ENCODE results near the gene AQP5.
A peak's percentile ranks its signal among the peaks of the same experiment; 100 is the strongest.

Gene AQP5

DNA sequence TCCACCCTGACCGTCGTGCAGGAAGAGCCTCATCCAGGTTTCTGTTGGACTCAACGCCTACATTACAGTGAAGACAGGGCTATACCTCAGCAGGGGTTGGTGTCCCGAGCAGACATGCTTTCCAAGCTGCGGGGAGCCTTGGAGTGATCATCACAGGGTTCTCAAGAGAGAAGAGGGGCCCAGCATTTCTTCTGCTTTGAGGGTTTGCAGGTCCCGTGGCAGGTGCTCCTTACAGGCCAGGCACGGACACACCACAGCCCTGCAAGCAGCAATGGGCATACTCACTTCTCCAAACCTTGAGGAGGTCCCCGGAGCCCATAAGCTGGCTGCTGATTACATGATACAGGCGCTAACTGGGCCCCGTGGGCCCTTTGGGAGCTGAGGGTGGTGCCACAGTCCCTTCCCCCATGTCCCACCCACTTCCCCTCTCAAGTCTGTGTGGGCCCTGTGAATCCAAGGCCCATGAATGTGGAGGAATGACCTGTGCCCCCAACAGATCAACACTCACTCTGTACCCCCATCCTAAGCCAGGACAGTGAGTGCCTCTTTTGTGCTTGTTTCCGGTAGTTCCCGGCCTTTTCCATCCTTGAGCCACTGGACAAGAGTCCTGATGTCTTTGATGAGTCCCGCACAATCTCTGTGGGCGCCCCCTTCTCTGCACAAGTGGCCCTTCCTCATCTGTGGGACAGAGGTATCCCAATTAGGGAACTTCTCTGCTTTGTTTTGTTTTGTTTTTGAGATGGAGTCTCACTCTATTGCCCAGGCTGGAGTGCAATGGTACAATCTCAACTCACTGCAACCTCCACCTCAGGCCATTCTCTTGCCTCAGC, 10.0 kb upstream of the AQP5 start:
- no peak for DNase-seq

DNA sequence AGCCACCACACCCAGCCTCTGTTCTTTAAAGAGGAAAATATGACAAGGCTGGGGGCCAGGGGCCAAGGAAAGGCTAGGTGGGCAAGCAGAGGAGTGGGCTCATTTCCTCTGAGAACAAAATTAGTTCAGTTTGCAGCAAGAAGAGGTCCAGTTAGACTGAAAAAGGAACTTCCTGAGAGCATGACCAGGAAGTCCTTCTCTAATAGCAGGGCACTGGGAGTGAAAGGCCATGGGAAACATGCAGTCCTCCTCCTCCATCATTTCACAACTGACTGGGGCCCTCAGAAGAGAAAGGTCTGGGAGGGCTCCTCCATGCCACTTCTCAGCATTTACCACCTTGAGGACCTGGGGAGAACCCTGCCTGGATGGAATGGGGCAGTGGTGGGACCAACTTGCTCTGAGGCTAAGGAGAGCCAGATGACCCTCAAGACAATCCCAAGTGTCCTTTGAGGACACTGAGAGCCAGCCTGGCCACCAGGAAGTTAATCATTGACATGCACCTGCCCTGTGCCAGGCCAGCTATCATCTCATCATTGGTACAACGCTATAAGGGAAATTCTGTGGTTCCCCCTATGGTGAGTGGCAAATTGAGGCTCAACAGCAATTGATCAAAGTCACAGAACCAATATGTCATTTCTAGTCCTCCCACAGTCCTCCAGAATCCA, 9.1 kb upstream of the AQP5 start:
- DNase-seq: no peak

DNA sequence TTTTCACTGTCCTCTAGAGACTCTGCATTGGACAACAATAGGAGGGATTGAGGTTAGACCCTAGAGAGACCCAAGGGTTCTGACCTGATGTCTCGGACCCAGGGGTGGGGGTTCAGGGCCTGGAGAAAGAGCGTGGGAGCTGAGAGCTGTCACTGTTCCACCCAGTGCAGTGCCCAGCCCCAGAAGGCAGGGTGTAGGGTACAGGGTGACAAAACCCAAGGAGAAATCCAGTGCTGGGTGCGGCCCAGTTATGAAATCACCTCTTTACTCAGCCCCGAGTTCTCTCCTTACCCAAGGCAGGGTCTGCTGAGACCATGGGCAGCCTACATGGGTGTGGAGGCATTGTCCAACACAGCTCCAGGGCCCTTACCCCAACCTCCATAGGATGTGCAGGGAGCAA, 8.5 kb upstream of the AQP5 start:
- no peak for DNase-seq

DNA sequence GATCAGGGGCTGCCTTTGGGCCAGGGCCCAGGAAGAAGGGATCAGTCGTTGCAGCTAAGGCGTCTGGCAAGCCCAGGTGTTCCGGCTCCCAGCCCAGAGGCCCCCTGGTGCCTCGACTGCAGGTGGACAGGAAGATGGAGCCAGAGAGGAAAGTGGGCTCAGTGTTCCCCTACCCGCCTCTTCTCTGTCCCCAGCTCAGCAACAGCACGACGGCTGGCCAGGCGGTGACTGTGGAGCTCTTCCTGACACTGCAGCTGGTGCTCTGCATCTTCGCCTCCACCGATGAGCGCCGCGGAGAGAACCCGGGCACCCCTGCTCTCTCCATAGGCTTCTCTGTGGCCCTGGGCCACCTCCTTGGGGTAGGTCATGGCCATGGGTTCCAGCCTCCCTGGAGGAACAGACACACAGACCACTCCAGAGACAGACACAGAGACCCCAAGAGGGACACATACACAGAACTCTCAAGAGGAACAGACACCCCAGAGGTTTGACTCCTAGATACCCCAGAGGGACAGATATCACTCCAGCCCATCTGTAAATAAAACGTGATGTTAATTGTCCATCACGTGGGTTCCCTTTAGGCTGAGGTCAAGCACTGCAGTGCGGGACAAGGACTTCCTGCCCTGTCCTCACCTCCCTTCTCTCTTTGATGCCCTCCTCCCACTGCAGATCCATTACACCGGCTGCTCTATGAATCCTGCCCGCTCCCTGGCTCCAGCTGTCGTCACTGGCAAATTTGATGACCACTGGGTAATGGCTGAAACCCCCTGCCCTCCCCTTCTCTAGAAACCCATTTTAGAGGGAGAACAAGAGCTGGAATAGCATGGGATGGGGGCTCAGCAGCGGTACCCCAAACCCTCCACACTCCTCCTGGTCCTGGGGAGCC, 7.5 kb upstream of the AQP5 start:
- DNase-seq: no peak

DNA sequence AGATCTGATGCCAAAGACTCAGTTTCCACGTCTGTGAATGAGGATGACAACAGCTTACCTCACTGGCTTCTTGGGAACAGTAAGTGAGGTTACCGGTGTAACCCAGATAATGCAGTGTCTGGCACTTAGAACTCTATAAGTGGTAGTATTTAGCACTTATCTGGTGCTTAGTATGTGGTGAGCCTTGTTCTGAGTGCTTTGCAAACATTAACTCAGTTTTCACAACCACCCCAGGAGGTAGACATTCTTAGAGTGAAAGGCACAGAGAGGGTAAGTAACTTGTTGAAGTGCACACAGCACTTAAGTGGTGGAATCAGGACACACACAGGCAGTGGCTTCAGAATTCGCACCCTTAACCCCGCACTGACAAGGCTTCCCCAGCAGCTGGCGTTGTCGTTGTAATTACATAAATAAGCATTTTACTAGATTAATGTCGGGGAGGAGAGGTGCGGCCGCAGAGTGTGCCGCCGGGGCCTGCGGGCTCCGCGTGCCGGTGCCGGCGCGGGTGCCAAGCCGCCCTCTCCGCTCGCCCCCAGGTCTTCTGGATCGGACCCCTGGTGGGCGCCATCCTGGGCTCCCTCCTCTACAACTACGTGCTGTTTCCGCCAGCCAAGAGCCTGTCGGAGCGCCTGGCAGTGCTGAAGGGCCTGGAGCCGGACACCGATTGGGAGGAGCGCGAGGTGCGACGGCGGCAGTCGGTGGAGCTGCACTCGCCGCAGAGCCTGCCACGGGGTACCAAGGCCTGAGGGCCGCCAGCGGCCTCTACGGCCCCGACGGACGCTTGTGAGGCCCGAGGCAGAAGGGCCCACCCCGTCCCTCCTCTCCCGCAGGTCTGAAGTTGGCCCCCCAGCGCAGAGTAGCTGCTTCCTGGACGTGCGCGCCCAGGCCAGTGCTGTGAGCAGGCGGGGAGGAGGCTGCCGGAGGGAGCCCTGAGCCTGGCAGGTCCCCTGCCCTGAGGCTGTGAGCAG, 6.5 kb upstream of the AQP5 start:
- DNase-seq: peak; percentile 17

DNA sequence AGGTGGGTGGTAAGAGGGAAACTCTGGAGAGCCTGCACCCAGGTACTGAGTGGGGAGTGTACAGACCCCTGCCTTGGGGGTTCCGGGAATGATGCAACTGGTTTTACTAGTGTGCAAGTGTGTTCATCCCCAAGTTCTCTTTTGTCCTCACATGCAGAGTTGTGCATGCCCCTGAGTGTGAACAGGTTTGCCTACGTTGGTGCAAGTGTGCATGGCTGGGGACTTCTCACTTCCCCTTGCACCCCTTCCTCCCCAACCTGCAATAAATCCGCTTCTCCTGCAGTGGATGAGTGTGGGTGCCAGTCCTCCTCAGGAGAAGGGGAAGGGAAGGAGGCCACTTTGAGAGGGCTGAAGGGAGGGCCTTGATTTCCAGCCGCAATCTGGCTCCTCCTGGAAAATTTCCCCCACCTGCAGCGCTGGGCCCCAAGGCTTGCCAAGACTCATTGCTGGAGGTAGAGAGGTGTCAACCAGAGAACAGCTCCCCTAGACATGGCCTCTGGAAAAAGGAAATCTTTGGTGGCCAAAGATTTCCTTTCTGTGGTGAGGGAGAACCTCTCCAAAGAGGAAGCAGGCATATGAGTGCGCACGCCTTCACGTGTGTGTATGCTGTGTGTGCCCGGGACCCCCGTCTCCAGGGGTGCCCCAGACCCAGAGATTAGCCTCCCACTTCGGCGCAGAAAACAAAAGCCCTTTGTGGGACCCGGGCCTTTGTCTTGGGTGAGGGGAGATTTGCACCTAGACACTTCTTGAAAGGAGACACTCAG, 5.6 kb upstream of the AQP5 start:
- DNase-seq: no peak

DNA sequence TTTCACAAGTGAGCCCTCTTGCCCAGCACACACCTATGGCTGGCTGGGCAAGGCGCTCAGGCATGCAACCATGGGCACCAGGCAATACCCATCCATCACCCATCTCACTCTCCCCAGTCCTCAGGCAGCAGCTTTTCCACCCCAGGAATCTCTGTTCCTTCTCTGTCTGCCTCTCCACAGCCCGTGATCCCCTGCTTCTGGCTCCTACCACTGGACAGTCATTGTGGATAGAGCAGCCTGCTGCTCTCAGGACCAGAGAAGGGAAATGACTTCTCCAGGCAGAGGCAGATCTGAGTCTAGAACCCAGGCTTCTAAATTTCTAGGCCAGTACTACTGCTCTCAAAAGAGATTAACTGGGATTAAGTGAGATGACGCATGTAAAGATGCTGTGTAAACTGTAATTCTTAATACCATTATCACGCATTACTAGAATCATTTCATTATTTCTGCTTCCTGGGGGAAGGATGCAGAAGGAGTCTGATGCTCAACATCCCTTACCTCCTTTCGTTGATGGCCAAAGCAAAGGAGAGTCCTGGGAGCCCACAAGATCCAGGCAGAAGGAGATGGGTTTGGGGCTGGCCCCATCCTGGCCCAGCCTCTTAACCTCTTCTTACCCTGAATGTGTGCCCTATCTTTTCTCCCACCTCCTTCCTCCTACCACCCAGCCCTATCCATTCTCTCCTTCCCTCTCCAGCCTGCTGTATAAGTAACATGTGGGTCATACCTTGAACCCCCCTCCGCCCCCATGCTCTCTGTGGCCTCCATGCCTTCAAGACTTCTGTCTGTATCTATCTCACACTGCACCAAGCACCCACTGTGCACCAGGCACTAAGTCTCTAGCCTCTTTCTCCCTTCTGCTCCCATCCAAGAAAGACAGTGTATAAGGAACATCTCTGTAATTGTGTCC, 4.8 kb upstream of the AQP5 start:
- no peak for DNase-seq

DNA sequence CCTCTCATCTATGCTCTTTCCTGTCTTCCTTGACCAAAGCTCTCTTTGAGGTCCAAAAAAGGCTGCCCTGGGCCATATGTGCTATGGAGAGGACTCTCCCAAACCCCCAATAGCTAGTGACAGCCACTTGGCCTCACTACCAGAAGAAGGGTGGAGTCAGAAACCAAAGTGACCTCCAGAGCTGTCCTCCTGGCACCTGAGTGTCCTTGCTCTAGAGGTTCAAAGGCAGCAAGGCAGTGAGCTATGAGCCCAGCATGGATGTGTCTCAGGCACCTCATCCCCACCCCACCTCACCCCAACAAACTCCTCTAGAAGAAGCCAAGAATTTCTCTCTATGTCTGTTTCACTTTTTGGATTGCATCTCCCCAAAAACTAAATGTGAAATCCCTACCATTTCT, 4.1 kb upstream of the AQP5 start:
- no peak for DNase-seq

DNA sequence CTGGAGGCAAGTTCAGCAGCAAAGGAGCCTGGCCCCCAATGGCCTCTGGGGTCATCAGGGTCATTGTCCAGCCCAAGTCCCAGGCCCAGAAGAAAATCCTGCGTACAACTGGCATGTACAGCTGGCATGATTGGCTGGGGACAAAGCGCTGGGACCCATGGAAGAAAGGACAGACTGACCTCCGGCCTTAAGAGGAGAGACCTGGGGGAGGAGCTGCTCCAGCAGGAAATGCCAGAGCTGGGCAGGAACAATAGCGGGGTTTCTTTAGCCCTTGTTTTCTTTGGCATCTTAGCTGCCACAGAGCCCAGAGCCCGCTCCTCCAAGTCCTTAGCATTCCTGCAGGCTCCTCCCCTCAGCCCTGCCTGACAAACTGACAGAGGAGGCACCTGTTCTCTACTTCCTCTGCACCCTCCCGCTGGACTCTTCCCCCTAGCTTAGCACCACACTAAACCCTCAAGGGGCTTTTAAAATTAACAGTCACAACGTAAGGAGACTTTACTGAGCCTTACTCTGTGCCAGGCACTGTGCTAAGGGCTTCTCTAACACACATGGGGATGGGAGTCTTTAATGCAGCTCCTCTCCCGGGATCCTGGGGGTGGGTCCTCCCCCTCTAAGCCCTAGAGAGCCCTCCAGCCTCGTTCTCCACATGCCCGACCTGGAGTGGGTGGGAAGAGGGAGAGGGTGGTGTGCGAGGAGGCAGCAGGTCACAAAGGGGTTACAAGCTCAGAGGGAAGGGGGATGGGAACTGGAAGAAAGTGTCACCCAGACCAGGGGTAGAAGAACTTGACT, 1.8 kb upstream of the AQP5 start:
- DNase-seq: no peak

DNA sequence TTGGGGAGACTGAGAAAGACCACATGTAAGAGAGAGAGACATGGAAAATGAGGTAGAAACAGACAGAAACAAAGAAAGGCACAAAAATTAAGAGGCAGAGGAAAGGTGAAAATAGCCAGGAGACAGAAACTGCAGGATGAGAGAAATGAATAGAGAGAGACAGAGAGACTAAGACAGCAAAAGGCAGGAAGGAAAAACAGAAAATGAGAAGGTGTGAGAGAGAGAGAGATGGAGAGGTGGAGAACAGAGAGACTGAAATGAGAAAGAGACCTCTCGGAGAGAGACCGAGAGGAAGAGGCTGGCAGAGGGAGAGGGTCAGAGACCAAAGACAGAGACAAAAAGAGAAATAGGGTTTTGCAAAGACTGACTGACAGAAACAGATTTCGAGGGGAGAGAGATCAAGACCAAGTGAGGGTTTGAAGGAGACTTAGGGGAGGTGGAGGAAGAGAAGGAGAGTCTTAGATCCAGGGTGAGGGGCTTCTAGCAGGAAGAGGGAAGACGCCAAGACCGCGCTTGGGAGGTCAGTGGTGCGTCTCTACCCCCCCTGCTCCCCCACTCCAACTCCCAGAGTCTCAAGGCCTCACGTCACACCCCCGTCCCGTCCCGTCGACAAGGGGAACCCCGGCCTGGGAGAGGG, 1.1 kb upstream of the AQP5 start:
- no peak for DNase-seq

DNA sequence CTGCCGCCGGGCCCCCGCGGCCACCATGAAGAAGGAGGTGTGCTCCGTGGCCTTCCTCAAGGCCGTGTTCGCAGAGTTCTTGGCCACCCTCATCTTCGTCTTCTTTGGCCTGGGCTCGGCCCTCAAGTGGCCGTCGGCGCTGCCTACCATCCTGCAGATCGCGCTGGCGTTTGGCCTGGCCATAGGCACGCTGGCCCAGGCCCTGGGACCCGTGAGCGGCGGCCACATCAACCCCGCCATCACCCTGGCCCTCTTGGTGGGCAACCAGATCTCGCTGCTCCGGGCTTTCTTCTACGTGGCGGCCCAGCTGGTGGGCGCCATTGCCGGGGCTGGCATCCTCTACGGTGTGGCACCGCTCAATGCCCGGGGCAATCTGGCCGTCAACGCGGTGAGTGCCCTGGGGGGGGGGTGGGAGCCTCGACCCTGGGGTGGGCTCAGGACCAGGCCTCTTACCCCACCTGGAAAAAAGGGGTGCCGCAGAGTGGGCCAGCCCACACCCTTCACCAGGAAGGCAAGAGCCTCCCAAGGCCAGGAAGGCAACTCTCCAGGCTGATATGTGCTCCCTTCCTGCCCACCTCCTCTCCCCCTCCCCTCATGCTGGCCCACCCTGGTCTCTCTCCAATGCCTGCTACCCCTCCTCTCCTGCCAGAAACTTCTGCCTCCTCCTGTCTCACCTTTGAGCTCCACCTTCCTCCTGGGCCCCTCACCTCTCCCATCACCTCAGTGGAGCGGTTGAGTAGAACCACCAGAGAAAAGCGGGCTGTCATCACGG, 507 bp downstream of the AQP5 start:
- no peak for DNase-seq

DNA sequence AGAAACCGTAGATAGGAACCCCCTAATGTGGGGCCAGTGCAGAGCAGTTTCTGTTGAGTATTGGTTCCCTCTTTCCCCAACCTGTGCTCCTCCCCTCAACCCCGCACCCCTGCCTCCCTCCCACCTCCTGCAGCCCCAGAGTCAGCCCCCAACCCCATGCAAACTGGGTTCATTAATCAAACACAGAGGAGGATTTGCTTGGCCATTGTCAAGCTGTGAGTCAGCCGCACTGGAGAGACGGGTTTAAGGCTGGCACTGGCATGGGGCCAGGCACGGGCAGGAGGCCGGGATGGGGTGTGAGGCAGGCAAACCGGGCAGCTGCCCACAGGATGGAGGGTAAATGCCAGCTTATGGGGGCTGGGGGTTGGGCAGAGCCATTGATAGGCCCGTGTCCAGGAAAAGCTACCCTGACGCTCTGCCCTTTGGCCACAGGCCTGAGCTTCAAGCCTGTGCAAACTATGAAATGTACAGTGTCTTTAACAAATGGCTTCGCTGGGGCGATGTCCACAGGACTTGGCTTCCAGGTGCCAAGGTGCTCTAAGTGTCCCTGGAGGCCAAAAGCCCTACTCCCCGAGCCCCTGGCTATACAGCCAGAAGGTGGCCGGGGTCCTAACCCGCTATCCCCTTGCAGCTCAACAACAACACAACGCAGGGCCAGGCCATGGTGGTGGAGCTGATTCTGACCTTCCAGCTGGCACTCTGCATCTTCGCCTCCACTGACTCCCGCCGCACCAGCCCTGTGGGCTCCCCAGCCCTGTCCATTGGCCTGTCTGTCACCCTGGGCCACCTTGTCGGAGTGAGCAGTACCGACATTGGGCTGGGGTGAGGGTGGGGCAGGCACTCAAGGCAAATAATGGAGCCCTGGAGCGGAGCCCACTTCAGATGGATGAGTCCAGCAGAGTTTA, 1.4 kb downstream of the AQP5 start:
- DNase-seq: no peak

DNA sequence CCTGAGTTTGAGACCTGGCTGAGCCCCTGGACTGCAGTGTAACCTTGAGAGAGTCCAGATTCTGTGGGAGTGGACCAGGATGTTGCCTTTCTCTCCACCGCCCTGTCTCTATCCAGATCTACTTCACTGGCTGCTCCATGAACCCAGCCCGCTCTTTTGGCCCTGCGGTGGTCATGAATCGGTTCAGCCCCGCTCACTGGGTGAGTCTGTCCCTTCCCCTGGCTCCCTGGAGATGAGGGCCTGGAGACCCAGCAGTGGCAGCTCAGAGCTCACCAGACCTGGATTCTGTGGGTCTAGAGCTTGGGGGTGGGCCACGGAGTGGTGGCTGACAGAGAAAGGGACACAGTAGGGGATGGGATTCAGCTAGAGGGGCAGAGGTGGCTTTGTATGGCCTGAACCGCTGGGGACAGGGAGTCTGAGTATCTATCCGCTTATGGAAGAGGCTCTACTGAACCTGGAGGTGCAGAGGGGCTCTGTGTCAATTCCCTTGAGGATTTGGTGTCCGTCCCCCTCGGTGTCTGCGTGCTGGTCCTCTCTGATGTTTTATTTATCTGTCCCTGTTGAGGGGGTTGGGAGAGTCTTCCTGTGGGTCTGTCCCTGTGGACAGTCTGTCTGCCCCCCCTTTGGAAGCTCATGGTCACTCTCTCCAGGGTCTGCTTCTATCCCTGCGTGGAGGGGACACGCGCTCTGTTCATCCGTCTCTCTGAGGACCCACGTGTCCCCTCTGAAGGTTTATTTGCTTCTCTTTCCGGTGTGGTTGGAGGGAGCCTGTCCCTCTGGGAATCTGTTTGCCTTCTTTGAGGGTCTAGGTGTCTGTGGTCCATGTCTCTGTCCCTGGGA, 2.5 kb downstream of the AQP5 start:
- DNase-seq: no peak

DNA sequence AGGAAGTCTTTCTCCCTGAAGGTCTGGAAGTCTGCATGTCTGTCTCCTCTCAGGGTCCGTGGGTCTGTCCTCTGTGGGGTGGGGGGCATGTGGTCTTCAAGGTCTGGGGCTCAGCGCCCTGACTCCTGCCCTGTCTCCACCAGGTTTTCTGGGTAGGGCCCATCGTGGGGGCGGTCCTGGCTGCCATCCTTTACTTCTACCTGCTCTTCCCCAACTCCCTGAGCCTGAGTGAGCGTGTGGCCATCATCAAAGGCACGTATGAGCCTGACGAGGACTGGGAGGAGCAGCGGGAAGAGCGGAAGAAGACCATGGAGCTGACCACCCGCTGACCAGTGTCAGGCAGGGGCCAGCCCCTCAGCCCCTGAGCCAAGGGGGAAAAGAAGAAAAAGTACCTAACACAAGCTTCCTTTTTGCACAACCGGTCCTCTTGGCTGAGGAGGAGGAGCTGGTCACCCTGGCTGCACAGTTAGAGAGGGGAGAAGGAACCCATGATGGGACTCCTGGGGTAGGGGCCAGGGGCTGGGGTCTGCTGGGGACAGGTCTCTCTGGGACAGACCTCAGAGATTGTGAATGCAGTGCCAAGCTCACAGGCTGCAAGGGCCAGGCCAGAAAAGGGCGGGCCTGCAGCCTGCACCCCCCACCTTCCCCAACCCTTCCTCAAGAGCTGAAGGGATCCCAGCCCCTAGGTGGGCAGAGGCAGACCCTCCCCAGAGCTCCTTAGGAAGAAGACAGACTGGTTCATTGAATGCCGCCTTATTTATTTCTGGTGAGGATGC, 3.4 kb downstream of the AQP5 start:
- no peak for DNase-seq

DNA sequence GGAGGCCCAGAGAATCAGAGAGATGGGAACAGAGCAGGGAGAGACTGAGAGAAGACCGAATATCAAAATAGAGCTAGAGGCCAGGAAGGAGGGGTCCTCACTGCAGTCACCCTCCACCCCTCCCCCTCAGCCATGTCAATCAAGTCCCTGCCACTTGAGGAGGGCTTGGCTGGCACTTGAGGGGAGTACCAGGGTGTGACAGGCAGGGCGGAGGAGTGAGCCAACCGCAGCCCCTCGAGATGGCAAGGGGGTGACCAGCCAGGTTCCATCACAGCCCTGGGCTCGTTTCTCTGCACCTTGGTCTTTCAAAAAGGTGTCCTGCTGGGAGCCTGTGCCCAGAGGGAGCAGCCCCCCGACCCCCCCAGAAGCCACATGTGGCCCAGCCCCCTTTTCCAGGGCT, 4.2 kb downstream of the AQP5 start:
- no peak for DNase-seq

Measured in hematopoietic multipotent progenitor cell treated with erythropoietin and hydrocortisone succinate and interleukin-3 and kit ligand, for 8 days (in vitro differentiated cells).